AG10803 (cell line): ENCODE data around the gene MRM1.
A peak's percentile ranks its signal among the peaks of the same experiment; 100 is the strongest.

ENCODE experiments used
- DNase-seq: peaks from one replicate; pipeline ENCODE4 v3.0.0; 2010; ENCODE audit warnings: low read depth
- H3K4me3 ChIP-seq: 2 replicates; pipeline ENCODE4 v1.5.1; 2011; ENCODE audit warnings: mild to moderate bottlenecking, low read length, control low read depth
- CTCF ChIP-seq: conservative IDR thresholded peaks from 2 replicates; pipeline ENCODE4 v1.5.1; 2011; ENCODE audit warnings: mild to moderate bottlenecking, low read length, control low read depth, inconsistent platforms

MRM1 gene

GRCh38 chr17:36610474-36610873 lies 9.1 kb downstream of the MRM1 start:
- no peak for TF ChIP-seq CTCF
- DNase-seq: no peak
- no peak overlapping the region for H3K4me3 ChIP-seq

DNA sequence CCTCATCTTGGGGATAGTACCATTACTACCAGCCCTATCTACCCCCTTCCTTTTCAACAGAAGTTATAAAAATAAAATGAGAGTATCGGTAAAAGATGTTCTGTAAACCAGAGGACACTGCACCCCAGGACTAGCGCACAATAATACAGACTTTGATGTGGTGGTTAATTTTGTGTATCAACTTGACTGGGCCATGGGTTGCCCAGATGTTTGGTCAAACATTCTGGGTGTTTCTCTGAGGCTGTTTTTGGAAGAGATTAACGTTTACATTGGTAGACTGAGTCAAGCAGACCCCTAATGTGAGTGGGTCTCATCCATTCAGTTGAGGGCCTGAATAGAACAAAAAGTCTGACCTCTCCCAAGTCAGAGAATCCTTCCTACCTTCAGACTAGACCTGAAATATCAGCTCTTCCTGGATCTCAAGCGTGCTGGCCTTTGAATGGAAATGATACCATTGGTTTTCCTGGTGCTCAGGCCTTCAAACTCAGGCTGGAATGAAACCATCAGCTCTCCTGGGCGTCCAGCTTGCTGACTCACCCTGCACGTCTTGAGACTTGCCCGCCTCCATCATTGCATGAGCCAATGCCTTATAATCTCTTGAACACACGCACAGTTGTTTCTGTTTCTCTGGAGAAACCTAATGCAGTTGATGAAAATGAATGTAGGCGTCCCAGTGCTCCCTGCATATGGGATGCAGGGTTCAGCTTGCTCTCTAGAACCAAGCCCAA lies 10.1 kb downstream of the MRM1 start:
- TF ChIP-seq CTCF: no peak
- peak; percentile 61 for DNase-seq
- no peak overlapping the region for H3K4me3 ChIP-seq

GRCh38 chr17:36612323-36612722 lies 10.9 kb downstream of the MRM1 start:
- H3K4me3 ChIP-seq: no peak overlapping the region
- no peak for TF ChIP-seq CTCF
- no peak for DNase-seq

DNA sequence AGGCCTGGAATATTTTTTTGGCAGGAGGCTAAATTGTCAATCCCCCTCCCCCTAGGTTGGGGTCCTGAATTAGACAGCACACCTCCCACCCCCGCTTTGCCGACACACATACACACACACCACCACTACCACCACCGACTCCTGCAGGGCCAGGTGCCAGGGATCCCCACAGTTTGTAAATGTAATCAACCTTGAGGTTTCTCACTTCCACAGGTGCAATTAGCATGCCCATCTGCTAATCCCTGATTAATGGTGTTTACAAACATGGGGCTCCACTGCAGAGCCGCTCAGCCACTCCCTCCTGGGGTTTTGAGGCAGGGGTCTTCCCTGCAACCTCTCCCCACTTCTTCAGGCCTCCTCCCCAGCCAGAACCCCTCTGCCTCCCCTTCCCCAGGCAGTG lies 11.8 kb downstream of the MRM1 start:
- no peak overlapping the region for H3K4me3 ChIP-seq
- TF ChIP-seq CTCF: no peak
- DNase-seq: no peak

DNA sequence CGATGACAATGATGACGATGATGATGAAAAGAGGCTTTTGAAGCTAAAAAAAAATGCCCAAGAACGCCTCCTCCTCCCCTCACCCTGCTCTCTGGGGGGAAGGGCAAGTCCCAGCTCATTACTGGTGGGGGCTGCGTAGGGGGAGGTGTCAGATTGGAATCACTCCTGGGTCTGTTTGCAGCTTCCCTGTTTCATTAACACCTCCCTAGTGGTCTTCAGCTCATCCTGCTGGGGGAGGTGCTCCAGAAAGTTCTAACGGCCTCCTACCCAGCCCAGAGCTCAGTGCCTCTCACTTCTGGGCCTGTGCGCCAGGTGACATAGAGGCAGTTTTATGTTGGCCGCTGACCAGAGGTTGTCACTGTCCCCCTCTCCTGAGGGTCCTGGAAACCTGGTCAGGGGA lies 12.7 kb downstream of the MRM1 start:
- H3K4me3 ChIP-seq: no peak overlapping the region
- no peak for TF ChIP-seq CTCF

DNA sequence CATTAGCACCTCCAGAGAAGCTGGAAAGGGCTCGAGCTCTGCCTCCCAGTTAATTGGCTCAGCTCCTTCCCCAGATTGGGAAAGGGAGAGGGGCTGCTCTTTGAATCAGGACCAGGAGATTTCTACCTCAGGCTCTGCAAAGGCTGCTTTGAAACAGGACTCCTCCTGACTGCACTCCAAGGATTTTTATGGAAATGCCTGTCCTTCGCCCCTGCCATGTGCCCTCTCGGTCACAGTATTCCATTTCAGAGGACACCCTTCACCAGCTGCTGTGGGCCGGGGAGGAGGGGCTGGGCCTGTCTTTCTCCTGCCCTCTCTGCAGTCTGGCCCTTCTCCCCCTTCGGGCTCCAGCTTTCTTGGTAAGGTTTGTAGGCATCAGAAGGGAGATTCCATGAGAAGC lies 13.6 kb downstream of the MRM1 start:
- no peak overlapping the region for H3K4me3 ChIP-seq
- no peak for DNase-seq
- no peak for TF ChIP-seq CTCF

More for the DNA sequence above, 12.7 kb downstream of the MRM1 start:
- no peak for DNase-seq

- no peak overlapping the region for H3K4me3 ChIP-seq
- TF ChIP-seq CTCF: no peak
- DNase-seq: no peak
Measured at GRCh38 chr17:36616061-36617029, 15.0 kb downstream of the MRM1 start.
